Stimulated activated CD8-positive, alpha-beta memory T cell treated with anti-CD3 and anti-CD28 coated beads, Interleukin-15, amount 100 ng/mL, for 48 hours (primary cell): ENCODE data around the gene ALOX12B.
"Not testable (repeated sequence)": the region's sequence is repeated elsewhere in the genome, so short reads cannot be mapped to it uniquely, and the experiment has no call there.

Source experiments
- DNase-seq, 2 donors: peaks; one replicate each; pipeline ENCODE4 v3.0.0-alpha.2; 2020; ENCODE audit warnings: low read depth in 2 of 2

The ALOX12B gene

DNA sequence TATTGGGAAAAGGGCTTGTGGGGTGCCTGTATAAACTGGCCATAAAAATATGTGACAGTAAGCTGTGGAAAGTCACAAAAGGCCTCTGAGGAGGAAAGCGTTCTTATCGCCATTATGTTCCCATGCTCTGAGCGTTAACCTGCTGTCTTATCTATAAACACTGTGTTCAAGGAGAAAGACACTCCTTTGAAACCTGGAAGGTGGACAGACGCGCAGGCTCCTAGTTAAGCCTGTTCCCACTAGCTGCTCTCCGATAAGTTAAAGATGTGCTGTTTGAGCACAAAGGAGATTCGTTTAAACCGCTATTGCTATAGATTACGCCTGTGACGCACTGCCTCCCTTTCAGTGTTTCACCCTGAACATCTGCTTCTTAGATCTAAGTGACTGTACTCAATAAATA lies 5.2 kb downstream of the ALOX12B start:
- DNase-seq = no peak

DNA sequence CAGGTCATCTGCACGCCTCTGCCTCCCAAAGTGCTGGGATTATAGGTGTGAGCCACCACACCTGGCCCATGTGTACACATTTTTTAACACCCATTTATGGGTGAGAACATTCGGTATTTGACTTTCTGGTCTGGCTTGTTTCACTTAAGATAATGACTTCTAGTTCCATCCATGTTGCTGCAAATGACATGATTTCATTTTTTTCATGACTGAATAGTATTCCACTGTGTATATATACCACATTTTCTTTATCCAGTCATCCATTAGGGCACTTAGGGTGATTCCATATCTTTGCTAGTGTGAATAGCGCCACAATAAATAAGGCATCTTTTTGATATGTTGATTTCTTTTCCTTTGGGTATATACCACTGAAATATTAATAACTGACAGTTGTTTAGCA lies 5.6 kb downstream of the ALOX12B start:
- DNase-seq = no peak

DNA sequence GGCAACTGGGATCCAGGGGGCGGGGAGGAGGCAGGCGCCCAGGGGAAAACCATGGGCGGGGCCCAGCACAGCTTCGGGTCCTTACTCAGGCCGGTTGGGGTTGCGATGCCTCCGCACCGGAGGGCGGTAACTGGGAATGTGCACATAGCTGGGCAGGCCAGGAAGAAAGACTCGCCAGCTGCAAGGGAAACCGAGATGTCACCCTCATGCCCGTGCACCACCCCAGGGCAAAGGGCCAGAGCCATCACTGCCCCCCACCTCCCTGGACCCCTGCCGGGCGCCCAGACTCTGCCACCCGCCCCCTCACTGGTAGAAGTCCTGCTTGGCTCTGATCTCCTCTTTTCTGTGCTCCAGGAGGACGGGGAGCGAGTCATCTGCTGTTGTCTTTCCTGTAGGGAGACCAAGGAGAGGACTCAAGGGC lies 6.7 kb downstream of the ALOX12B start:
- no peak for DNase-seq

DNA sequence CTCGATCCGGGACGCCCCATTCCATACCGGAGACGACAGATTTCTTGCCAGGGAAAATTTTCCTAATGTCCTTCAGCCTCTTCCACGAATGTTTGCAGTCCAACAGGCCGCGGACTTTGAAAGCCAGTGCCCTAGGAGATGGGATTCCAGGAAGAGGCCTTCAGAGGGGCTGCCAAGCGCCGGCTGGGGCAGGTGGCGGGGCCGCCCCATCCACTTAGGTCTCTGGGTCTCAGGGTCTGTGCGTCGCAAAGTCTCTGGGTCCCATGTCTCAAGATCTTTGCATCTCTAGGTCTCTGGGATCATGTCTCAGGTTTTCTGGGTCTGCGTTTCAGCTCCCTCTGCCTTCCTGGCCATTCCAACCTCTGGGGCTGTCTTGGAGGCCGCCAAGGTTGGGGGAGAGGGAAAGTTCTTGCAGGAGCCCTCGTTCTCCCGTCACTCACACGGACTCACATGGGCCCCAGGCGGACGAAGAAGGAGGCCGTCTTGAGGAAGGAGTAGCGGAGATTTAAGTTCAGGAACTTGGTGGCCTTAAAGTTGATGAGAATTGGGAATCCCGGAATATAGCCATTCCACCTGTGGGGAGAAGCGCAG lies 7.2 kb downstream of the ALOX12B start:
- DNase-seq = no peak

DNA sequence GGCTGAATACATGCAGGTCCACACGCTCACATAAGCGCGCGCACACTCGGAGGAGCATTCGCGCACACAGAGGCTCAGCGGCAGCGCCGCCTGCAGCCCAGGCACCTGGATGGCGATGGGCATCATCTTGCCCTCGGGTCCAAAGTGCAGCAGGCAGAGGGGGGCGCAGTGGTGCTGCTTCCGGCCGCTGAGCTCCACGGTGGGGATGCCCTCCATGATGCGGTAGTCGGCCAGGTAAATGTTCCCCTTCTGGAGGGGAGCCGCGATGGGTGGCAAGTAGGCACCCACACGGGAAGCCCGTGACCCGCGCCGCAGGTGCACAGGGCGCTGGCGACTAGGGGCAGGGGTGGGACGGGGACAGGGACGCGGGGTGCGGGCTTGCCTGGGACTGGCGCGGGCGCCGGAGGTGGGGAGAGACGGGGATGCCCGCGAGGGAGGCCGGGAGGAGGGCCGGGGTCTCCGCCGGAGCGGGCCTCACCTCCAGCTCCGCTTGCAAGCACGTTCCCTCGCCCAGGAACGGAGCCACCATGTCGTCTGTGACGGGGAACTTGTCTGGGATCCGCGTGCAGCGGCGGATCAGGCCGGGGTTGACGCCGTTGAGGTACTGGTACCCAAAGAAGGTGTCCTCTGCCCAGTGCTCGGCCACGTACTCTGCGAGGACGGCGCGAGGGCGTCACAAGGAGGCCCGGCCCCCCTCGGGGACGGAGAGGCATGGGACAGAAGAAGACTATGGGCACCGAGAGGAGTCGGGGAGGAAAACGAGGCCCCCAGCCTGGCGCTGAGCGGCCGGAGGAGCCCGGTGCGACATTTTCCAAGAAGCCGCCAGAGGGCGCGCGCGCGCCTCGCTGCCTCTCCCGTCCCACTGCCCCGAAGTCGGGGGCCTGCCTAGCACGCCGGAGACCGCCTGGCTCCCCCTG lies 8.0 kb downstream of the ALOX12B start:
- DNase-seq = peak; percentile 73 to 77

DNA sequence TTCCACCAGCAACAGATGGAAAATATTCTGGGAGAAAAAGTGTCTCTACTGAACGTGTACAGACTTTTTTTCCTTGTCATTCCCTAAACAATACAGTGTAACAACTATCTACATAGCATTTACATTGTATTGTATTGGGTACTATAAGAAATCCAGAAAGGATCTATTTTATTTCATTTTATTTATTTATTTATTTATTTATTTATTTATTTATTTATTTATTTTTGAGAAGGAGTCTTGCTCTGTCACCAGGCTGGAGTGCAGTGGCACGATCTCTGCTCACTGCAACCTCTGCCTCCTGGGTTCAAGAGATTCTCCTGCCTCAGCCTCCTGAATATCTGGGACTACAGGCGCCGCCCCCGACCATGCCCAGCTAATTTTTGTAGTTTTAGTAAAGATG lies 9.6 kb downstream of the ALOX12B start:
- DNase-seq = not testable (repeated sequence)

DNA sequence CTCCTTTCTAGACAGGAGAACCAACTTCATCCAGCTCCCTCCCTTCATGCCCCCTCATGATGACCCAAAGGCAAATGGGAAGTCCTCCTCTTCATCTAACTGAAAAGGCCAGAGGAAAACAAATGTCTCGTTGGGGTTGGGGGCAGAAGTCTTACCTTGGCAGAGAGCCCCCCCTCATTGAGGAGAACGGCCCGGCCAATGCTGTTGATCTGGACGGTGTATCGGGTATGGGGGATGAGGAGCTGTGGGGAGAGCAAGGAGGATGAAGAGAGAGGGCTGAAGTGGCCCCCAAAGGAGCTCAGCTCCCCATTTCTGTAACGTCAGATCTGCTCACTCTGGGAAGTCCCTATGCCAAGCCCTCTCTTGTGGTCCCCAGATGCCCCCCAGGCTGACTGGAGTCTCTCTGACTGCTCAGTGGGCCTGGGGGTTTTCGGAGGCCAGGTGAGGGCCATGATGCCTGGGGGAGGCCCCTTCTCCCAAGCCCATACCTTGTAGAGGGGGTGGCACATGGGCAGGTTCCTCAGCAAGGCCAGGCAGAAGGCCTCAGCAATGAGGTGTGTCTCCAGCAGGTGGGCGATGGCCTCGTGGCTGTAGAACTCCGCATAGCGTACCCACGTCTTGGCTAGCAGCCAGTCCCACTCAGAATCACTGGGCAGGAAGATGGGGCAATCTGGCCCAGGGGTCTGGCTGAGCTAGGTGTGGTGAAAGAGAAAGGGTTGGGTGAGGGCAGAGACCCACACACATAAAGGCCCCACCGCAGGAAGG lies 10.8 kb downstream of the ALOX12B start:
- no peak for DNase-seq

DNA sequence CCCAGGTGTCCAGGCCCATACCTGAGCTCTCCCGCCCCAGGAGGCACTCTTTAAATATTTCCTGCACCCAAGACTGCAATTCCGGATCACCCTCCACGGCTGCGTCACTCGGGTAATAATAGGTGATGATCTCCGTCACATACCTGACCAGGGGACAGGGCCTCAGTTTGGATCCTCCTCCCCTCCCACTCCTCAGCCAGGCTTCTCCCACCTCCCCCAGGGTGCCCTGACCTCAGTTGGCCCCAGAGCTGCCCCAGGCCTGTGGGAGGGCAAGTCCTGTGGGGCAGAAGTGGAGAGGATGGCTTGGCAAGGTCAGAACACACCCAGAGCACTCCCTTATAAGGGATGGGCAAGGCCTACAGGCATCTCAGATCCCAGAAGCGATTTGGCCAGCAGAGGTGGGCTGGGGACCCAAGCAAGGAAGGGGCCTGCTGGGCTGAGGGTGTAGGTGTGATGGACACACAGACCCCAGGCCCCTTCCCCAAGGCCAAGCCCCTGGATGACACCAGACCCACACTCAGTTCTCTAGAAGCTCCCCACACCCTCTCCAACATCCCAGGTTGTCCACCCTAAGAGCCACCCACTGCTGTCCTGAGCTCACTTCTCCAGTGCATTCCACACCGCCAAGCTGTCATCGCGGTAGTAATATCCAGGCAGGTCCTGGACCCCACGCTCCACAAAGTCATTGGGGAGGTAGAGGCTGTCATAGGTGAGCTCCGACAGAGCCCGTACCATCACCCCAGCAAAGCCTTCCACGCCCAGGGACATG lies 11.8 kb downstream of the ALOX12B start:
- no peak for DNase-seq

DNA sequence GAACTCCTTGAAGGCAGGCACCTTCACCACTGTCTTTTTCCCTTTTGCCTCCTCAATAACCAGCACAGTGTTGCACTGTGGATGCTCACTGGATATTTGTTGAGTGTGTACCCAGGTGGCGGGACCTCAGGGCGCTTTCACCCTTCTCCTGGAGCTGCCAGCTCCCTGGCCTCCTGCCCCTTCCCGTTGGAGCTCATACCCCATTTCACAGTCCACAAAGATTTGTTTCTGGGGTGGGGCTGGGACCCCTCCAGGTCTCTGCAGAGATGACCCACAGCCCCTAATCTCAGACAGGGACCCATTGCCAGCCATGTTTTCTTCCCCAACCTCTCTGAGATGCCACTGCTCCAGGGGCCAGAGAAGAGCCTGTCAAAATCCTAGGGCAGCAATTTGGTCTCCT lies 12.4 kb downstream of the ALOX12B start:
- no peak for DNase-seq

DNA sequence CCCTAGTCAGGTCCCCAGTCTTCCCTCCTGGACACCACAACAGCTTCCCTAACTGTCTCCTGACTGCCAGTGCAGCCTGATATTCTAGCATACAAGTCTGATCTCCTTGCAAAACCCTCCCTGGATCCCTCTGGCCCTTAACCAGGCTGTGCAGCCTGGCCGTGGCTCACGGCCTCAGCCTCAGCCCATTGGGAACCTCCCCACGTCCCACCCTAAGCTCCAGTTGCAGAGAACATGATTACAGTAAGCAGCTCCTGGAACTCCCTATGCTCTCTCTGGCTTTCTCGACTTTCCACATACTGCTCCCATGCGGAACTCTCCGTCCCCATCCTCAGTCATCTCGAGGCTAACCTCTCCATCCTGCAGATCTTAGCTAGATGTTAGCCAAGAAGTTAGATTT lies 13.0 kb downstream of the ALOX12B start:
- DNase-seq = no peak

DNA sequence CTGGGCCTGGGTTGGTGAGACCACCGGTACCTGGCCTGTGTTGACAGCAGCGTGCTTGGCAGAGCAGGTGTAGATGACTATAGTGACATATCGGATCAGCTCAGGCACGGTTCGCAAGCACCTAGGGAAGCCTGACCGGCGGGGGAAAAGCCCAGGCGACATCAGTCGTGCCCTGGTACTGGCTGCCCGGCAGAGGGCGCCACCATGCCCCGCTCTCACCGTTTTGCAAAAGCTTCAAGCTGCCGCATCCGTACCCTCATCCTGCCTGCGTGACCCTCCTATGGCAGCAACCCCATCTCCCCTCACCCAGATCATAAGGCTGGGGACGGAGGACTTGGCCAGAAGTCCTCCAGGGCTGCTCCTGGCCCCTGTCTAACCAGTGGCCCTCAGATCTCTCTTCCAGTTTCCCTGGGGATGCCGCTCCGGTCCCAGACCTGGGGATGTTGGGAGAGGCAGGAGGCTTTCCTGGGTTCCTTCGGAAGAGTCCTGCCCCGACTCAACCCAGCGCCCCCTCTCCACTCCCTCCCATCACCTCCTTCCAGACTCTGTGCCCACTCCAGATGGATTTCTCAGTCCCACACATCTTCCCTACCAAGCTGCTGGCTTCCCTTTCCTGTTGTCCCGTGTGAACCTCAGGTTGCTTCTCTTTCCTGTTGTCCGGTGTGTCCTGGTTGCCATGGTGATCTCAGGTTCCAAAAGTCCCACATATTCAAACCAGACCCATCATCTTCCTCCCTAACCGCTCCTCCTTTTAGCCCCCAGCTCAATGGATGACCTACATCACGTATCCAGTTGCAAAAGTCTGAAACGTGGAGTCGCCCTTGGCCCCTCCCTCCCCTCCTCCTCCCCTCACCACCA lies 13.7 kb downstream of the ALOX12B start:
- DNase-seq = peak; percentile 73 to 76

DNA sequence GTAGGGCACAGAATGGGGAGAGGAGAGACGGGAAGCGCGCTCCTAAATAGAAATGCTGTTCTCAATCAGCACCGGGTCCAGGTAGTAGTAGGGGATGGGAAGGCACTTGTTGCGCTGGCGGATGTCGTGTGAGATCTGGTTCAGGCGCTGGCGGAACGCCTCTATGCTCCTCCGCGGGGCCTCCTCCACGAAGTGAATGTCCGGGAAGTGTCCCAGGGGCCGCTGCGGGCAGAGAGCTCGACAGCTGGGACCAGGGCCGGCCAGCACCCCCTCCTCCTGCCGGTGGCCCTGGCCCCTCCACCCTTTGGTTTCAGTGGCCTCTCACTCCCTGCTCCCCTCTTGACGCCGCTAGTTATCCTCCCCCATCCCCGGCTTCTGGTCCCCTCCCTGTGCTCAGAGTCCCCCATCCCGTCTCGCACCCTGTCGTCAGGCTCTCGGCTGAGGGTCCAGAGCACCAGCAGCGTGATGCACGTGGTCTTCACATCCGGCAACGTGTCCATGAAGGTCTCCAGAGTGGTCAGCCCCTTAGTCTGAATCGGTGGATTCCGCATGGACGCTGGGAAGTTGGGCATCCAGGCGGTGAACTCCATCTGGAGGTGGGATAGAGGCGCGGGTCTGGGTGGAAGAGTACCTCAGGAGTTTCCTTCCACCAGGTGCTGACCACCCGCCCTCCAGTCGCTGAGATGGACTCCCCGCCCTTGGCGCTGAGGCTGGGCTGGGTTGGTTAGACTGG lies 14.6 kb downstream of the ALOX12B start:
- no peak for DNase-seq

DNA sequence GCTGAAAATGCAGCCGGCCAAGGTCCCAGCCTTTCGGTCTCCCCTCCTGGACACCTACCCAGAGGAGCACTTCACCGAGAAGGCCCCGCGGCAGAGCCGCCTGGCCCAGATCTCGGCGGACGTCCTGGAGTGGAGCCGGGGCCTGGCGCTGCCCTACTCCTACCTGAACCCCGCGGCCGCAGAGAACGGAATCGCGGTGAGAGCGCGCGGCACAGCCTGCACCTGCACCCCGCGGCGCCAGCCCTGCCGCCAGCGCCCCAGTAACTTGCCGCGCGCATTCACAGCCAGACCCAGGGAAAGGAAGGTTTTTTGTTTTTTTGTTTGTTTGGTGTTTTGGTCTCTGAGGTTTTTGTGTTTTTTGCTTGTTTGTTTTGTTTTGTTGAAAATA lies 15.2 kb downstream of the ALOX12B start:
- DNase-seq = no peak

DNA sequence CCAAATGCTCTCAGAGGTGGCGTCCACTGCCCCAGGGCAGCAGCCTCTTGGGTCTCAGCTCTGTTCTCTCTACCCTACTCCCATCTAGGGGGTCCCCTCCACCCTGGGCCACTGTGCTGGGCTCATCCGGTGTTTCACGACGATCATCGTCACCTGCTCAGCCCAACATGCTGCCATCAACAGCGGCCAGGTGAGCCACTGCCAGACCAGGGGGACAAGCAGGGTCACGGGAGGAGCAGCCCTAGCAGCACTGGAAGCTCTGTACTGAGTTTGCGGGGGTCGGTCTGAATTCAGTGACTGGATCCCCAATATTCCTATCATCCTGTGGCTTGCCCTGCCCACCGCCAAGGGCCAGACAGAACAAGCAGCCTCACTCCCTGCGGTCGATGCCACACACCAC lies 16.0 kb downstream of the ALOX12B start:
- no peak for DNase-seq

DNA sequence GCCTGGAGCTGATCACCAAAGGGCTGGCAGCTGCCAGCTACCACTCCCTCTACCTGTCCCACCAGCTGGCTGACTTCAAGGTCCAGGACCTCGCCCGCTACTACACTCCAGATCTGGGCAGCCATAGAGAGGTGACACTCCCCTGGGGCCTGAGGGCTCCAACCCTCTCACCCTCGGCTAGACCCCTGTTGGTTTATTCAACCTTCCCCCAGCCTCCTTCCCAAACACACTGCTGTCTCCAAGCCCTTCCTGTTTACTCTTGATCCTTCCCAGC lies 18.0 kb downstream of the ALOX12B start:
- no peak for DNase-seq

DNA sequence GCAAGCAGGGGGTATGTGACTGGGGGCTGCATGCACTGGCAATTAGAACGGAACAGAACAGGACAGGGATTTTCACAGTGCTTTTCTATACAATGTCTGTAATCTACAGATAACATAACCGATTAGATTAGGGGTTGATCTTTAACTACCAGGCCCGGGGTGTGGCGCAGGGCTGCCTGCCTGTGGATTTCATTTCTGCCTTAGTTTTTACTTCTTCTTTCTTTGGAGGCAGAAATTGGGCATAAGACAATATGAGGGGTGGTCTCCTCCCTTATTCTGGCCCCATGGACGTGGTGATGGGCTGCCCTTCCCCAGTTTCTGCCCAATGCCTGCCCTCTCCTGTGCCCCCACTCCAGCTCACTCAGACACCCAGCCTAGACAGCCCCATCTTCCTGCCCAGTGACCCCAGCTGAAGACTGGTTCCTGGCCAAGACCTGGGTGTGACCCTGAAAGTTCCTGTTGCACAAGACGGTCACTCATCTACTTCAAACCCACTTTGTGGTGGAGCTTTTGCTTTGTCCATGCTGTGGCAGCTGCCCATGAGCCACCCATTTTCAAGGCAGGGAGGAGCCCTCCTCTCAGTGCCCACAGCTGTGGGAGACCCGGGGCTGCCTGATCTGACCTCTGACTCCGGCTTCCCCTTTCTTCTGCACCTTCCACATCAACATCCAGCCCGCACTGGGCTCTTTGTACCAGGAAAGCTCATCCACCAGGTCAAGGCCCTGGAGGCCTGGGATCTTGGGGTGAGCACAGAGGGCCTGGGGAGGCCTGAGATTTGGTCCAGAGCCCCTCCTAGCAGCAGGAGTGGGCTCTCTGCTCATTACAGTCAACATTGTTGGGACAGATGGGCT lies 18.6 kb downstream of the ALOX12B start:
- DNase-seq = no peak

DNA sequence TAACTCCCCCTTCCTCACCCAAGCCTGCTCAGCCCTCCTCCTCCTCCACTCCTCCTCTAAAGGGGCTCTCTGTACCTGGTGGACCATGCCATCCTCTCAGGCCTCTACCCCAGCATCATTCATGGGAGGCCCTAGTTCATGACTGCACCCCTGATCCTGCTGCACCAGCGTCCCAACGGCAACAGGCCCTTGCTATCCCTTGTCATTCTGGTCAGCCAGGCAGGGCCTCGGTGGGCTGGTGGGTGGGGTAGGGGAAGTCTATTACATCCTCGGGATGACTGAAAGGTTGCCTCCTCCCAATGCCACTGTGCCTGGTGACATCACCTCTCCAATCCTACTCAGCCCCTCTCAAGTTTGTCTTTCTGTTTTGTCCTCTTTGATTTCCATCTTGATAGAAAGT lies 19.7 kb downstream of the ALOX12B start:
- DNase-seq = no peak

DNA sequence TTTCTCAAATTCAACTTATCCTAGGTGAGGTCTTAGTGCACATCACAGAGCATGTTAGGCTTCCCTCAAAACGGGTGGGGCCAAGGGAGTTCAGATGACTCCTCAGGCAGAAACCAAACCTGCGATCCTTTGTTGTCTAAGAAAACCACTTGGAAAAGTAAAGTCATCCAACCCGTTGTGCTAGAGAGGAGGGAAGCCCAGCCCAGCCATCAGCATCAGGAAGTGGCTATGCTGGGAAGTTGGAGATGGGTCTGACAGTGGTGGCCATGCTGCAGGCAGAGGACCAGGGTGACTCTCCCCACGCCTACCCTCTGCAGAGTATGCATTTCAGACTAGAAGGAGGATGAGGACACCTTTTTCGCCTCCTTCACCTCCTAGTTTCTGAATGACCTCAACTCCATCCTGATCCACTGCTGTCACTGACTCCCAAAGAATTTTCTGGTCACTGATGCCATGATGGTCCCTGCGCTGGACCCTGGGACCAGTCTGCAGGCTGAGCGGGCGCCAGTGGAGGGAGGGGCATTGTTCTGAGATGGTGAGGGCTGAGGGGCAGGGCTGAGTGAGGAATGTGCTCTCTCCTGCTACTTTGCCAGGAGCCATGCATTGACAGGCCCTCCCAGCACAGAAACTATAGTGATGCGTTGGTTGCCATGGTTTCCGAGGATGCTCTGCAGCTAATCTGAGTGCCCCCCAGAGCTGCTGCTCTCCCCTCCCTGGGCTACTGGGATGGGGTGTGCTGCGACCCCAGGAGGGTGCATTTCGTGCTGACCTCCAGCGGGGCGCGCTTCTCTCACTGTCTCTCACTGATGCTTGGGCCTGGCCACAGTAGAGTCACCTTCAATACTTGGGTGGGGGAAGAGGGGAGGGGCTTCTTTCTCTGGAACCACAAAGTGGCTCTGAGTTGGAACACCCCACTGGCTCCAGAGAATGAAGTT lies 20.4 kb downstream of the ALOX12B start:
- no peak for DNase-seq
